ENCODE measurements around the gene ATP1A2.

- TF ChIP-seq SIRT6 (IDR thresholded peaks at IDR 0.05; ENCODE audit: low read length) (no peak), POLR2AphosphoS5 (IDR thresholded peaks at IDR 0.05; ENCODE audit: low read depth, low read length) (no peak), BCL11A (IDR thresholded peaks at IDR 0.05; ENCODE audit: low read depth in 2 of 2, low read length in 2 of 2) (no peak), CTCF (IDR thresholded peaks at IDR 0.05; ENCODE audit: control extremely low read depth in 1 of 3, insufficient read depth in 1 of 3, low read depth in 1 of 3, low read length in 3 of 3) (no peak), RAD21 (IDR thresholded peaks at IDR 0.05 in 1 of 2, conservative IDR thresholded peaks at IDR 0.05 in 1 of 2; ENCODE audit: low read depth in 2 of 2, low read length in 2 of 2) (no peak)
Measured at GRCh38 chr1:160188341-160188740, 72.8 kb downstream of the ATP1A2 start.
